ENCODE measurements around the gene DISC1. TPM values are rescaled to one million over a fixed set of nuclear protein-coding genes. Genes with fewer than 3 reads are reported as not detected.

The DISC1 gene
- total RNA-seq, 1 experiment from 2014 or later: 1.8 TPM

DNA sequence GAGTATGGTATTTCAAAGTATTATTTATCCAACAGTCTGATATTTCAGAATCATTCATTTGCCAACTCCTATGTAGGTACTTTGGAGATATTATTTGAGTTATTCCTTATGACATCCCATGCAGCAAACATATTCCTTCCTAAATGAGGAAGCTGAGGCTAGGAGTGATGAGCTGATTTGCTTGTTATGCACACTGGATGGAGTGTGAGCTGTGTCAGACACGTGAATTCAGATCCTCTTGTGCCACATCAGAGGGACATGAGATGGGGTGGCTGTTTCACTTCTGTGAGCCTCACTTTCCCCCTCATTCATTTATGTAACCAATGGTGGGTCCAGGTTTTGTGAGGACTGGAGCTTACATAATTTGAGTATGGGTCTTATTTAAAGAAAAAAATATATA, 215.9 kb downstream of the DISC1 start:
- TF ChIP-seq ATF3 (IDR thresholded peaks at IDR 0.05) (no peak), TCF7L2 (IDR thresholded peaks at IDR 0.05; ENCODE audit: borderline replicate concordance, extremely low read depth, insufficient read depth, insufficient read length) (no peak), ELF1 (IDR thresholded peaks at IDR 0.05; ENCODE audit: borderline replicate concordance, low read depth) (no peak), JUND (IDR thresholded peaks at IDR 0.05) (no peak), SP1 (IDR thresholded peaks at IDR 0.05; ENCODE audit: low read depth) (no peak), MAX (IDR thresholded peaks at IDR 0.05) (no peak), EGR1 (IDR thresholded peaks at IDR 0.05; ENCODE audit: low read depth) (no peak), YY1 (IDR thresholded peaks at IDR 0.05; ENCODE audit: extremely low read depth, insufficient replicate concordance, low read depth, low read length) (no peak), SIN3A (IDR thresholded peaks at IDR 0.05; ENCODE audit: low read depth) (no peak), CTCF (IDR thresholded peaks at IDR 0.05 in 2 of 3, conservative IDR thresholded peaks at IDR 0.05 in 1 of 3; ENCODE audit: borderline replicate concordance in 1 of 3, insufficient read depth in 1 of 3, low read depth in 2 of 3, low read length in 2 of 3) (no peak), RAD21 (IDR thresholded peaks at IDR 0.05; ENCODE audit: low read depth) (no peak), ZFX (IDR thresholded peaks at IDR 0.05) (no peak), SRF (IDR thresholded peaks at IDR 0.05; ENCODE audit: low read depth) (no peak), EZH2 (IDR thresholded peaks at IDR 0.05) (no peak), POLR2A (IDR thresholded peaks at IDR 0.05; ENCODE audit: borderline replicate concordance, extremely low read depth, insufficient read depth, insufficient read length) (no peak), CBX3 (IDR thresholded peaks at IDR 0.05; ENCODE audit: low read depth) (no peak)
- Histone ChIP-seq H3K79me2 (ENCODE audit: insufficient read depth, low read length) (no peaks in the 10 kb centered on the region), H3K4me3 (replicated peaks in 1 of 2; ENCODE audit: low read depth in 1 of 2, low read length in 2 of 2) (no peak overlapping the region), H3K4me1 (ENCODE audit: control insufficient read depth in 1 of 2, insufficient read depth in 2 of 2, low read length in 2 of 2) (peaks cover 0 to 7% of the 10 kb centered on the region in 2 experiments; a peak in 3 of 4 replicates), H2AFZ (ENCODE audit: low read depth, low read length, poor library complexity, severe bottlenecking) (no peak overlapping the region), H3K27me3 (ENCODE audit: insufficient read depth, low read length) (no peaks in the 10 kb centered on the region), H3K27ac (ENCODE audit: low read depth, low read length) (no peak overlapping the region), H3K9me2 (ENCODE audit: insufficient read depth) (no peaks in the 10 kb centered on the region), H3K36me3 (ENCODE audit: control insufficient read depth in 1 of 2, insufficient read depth in 2 of 2, low read length in 2 of 2) (no peaks in the 10 kb centered on the region), H3K9ac (ENCODE audit: low read length) (no peak overlapping the region), H3K9me3 (ENCODE audit: control insufficient read depth in 1 of 2, insufficient read depth in 1 of 2, low read depth in 1 of 2, low read length in 2 of 2) (no peaks in the 10 kb centered on the region), H4K20me1 (ENCODE audit: insufficient read depth) (no peaks in the 10 kb centered on the region), H3K4me2 (ENCODE audit: low read length) (no peak overlapping the region)
- RAD21 ChIA-PET (ENCODE audit: low non-redundant PET in 1 of 2, low total read pairs in 2 of 2, uncharacterized antibody in 2 of 2, unreplicated experiment in 2 of 2): no interaction called here
- BruUV-seq (replicated peaks): no TSS peak
- POLR2A ChIA-PET: no interaction called here
- CTCF ChIA-PET: interaction anchor here (1.4 kb wide), 1 partner anchor 24 kb away, joined by 4 read pairs; no protein-coding TSS in a partner anchor
- ATAC-seq (no peak), DNase-seq (ENCODE audit: low read depth, low spot score) (no peak)
- intact Hi-C loops (cut with micrococcal nuclease): no loop called here
